ENCODE data around the gene ANKFN1.

Gene ANKFN1

DNA sequence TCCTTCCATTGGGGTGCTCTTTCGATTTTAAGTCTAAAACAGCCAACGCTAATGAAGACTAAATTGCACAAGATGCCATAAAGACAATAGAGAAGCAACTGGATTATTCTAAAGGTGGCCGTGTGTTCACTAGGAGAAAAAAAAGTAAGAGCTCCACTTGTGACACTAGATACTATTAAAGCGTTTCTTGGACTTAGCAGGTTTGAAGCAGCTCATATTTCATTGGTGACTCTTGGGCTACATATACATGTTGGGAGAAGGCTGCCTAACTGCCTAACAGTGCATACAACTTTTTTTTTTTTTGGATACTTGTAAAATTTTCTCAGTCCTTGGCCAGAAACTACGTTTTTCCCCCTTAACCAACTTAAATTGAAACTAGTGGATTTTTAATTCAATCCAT is 328.4 kb downstream of the ANKFN1 start:
- Histone ChIP-seq H3K9ac (no peak overlapping the region), H3K27ac (no peak overlapping the region), H3K4me1 (no peaks in the 10 kb centered on the region), H3K79me2 (no peaks in the 10 kb centered on the region), H3K4me2 (ENCODE audit: low read length) (no peak overlapping the region), H3K27me3 (ENCODE audit: control insufficient read depth, insufficient read depth, low read length) (no peaks in the 10 kb centered on the region), H3K4me3 (ENCODE audit: low read depth, low read length) (no peak overlapping the region), H3K36me3 (ENCODE audit: control insufficient read depth, insufficient read depth, low read length) (no peaks in the 10 kb centered on the region), H2AFZ (no peak overlapping the region), H3K9me3 (ENCODE audit: control insufficient read depth, low read length) (no peaks in the 10 kb centered on the region)
- TF ChIP-seq, protein P1, sequence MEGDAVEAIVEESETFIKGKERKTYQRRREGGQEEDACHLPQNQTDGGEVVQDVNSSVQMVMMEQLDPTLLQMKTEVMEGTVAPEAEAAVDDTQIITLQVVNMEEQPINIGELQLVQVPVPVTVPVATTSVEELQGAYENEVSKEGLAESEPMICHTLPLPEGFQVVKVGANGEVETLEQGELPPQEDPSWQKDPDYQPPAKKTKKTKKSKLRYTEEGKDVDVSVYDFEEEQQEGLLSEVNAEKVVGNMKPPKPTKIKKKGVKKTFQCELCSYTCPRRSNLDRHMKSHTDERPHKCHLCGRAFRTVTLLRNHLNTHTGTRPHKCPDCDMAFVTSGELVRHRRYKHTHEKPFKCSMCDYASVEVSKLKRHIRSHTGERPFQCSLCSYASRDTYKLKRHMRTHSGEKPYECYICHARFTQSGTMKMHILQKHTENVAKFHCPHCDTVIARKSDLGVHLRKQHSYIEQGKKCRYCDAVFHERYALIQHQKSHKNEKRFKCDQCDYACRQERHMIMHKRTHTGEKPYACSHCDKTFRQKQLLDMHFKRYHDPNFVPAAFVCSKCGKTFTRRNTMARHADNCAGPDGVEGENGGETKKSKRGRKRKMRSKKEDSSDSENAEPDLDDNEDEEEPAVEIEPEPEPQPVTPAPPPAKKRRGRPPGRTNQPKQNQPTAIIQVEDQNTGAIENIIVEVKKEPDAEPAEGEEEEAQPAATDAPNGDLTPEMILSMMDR (IDR thresholded peaks at IDR 0.05) = no peak

DNA sequence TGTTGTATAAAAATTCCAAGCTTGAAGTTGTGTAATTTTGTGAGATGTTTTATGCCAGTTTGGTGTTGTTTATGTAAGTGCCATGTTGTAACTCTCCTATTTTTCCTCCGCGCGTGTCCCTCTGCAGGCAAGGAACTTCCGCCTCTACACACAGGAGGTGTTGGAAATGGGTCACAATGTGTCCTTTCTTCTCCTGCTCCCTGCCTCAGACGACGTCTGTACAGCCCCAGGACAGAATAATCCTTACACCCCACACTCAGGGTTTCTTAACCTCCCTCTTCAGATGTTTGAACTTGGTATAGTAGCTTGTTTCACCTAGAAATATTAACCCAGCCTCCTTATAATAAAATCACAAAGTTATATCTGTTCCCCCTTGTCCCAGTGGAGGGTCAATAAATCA is 329.0 kb downstream of the ANKFN1 start:
- no peaks in the 10 kb centered on the region for H3K36me3 ChIP-seq (ENCODE audit: control insufficient read depth, insufficient read depth, low read length)
- TF ChIP-seq, protein P1 (IDR thresholded peaks at IDR 0.05) = no peak
- no peaks in the 10 kb centered on the region for H3K4me1 ChIP-seq
- no peak overlapping the region for H3K4me2 ChIP-seq (ENCODE audit: low read length)
- no peak overlapping the region for H3K9ac ChIP-seq
- no peaks in the 10 kb centered on the region for H3K79me2 ChIP-seq
- H3K27ac ChIP-seq = no peak overlapping the region
- no peak overlapping the region for H3K4me3 ChIP-seq (ENCODE audit: low read depth, low read length)
- H2AFZ ChIP-seq = no peak overlapping the region
- no peaks in the 10 kb centered on the region for H3K27me3 ChIP-seq (ENCODE audit: control insufficient read depth, insufficient read depth, low read length)
- H3K9me3 ChIP-seq (ENCODE audit: control insufficient read depth, low read length) = no peaks in the 10 kb centered on the region

DNA sequence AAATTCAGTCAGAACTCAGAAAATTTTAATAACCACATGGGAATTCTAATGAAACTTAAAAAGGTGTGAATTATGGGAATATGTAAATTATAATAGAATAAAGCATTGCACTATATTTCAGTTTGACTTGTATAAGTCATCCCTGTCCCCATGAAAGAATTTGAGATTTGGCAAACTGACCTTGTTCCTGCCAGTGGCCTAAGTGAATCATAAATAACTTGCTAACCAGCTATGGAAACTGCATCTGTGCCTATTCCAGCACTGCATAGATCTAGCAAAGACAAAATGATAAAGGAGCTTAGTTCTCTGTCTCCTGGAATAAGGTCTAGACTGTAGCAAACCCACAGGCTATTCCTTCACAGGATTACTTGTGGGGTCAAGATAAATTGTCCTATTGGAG is 333.5 kb downstream of the ANKFN1 start:
- Histone ChIP-seq H3K36me3 (ENCODE audit: control insufficient read depth, insufficient read depth, low read length) (no peaks in the 10 kb centered on the region), H3K9ac (no peak overlapping the region), H3K4me3 (ENCODE audit: low read depth, low read length) (no peak overlapping the region), H3K4me2 (ENCODE audit: low read length) (no peak overlapping the region), H3K27ac (no peak overlapping the region), H3K27me3 (ENCODE audit: control insufficient read depth, insufficient read depth, low read length) (no peaks in the 10 kb centered on the region), H3K79me2 (no peaks in the 10 kb centered on the region), H3K4me1 (no peaks in the 10 kb centered on the region), H2AFZ (no peak overlapping the region), H3K9me3 (ENCODE audit: control insufficient read depth, low read length) (no peaks in the 10 kb centered on the region)
- TF ChIP-seq, protein P1 (IDR thresholded peaks at IDR 0.05) = no peak

DNA sequence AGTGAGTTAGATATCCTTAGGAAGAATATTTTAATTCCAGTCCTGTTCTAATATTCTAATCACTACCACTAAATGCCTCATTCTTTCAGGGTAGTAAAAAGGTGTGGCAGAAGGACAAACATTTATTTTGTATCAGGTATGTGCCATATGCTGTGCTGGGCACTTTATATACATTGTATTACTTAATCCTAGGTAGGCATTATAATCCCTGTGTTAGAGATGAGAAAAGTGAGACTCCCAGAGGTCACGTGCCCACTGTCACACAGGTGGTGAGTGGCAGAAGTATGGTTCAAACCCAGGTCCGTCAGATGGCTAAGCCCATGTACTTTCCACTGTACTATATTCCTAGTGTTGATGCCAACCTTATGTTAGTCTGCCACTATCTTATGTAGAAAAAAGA is 335.5 kb downstream of the ANKFN1 start:
- H3K4me3 ChIP-seq (ENCODE audit: low read depth, low read length) = no peak overlapping the region
- no peaks in the 10 kb centered on the region for H3K4me1 ChIP-seq
- H3K27ac ChIP-seq = no peak overlapping the region
- H3K4me2 ChIP-seq (ENCODE audit: low read length) = no peak overlapping the region
- H3K36me3 ChIP-seq (ENCODE audit: control insufficient read depth, insufficient read depth, low read length) = no peaks in the 10 kb centered on the region
- no peaks in the 10 kb centered on the region for H3K27me3 ChIP-seq (ENCODE audit: control insufficient read depth, insufficient read depth, low read length)
- no peak overlapping the region for H3K9ac ChIP-seq
- no peaks in the 10 kb centered on the region for H3K9me3 ChIP-seq (ENCODE audit: control insufficient read depth, low read length)
- TF ChIP-seq, protein P1 (IDR thresholded peaks at IDR 0.05) = no peak
- H3K79me2 ChIP-seq = no peaks in the 10 kb centered on the region
- H2AFZ ChIP-seq = no peak overlapping the region

DNA sequence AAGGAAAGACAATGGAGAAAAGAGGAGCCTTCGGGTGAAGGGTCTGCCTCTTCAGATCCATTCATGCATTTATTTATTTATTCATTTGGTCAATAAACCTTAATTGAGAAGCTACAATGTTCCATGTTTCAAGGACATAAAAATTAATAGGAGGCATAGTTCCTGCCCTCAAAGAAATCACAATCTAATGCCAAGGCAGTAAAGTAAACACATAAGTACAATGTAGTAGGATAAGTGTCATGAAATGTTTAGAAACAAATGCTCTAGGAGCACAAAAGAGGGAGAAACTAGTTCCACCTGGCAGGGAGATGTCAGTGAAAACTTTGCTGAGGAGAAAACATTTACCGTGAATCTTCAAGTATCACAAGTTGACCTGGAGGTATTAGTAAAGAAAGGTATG is 336.7 kb downstream of the ANKFN1 start:
- H3K79me2 ChIP-seq = no peaks in the 10 kb centered on the region
- TF ChIP-seq, protein P1 (IDR thresholded peaks at IDR 0.05) = no peak

More for the DNA sequence above, 336.7 kb downstream of the ANKFN1 start:
- H3K4me3 ChIP-seq (ENCODE audit: low read depth, low read length) = no peak overlapping the region
- no peak overlapping the region for H3K4me2 ChIP-seq (ENCODE audit: low read length)
- no peaks in the 10 kb centered on the region for H3K27me3 ChIP-seq (ENCODE audit: control insufficient read depth, insufficient read depth, low read length)
- no peak overlapping the region for H3K9ac ChIP-seq
- no peaks in the 10 kb centered on the region for H3K36me3 ChIP-seq (ENCODE audit: control insufficient read depth, insufficient read depth, low read length)
- no peak overlapping the region for H3K27ac ChIP-seq
- H3K9me3 ChIP-seq (ENCODE audit: control insufficient read depth, low read length) = no peaks in the 10 kb centered on the region
- H3K4me1 ChIP-seq = no peaks in the 10 kb centered on the region
- no peak overlapping the region for H2AFZ ChIP-seq

All from parathyroid adenoma (tissue), 2 donors.